Measurements from ENCODE around the gene MRPL20. TPM values are rescaled to one million over a fixed set of nuclear protein-coding genes. Genes with fewer than 3 reads are reported as not detected.
A peak's percentile ranks its signal among the peaks of the same experiment; 100 is the strongest.

MRPL20 gene
- total and polyA plus RNA-seq, 8 donors, result 53.9 to 187 (median 111) TPM

DNA sequence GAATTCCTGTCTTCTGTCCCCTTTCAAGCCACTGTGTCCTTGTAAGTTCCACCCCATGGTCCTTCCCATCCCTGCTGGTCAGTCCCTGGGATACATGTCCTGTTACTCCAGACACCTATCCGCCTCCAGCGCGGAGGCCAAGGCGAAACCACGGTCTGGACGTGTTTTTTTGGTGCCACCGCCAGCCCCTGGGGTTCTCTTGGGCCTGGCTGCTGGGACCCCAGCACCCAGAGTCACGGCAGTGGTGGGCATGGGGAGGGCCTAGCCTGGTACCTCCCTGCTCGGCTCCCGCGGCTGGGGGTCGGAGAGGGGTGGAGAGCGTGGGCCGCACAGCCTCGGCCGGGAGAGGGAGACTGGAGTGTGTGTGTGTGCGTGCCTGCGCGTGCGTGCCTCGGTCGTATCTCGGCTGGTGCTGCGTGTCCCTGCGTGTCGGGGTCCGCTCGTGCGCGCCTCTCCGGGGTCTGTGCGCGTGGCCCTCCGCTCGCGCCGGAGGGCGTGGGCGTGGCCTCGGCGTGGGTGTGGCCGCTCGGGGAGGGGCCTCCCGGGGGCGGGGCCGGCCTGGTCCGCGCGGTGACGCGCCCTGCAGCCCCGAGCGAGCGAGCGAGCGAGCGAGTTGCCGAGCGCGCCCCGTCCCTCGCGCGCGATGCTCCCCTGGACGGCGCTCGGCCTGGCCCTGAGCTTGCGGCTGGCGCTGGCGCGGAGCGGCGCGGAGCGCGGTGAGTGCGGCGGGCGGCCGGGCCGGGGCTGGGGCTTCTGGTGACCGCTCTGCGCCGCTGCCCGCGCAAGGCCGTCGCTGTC lies 28.2 kb upstream of the MRPL20 start, which contains the start of gene VWA1:
Gene VWA1 (plus strand): TSS at position 585 of the 798 bp plus-strand sequence. CDS start 59 bp downstream, at position 644.
- intact Hi-C loops (cut with DNase I; ENCODE audit: low total_unique reads), result no loop called here
- peaks cover 83 to 91% (median 87%) of the 10 kb centered on the region in 4 donors for H3K4me1 ChIP-seq
- 8 to 65% (median 12%) methylated on average over 6 to 89 of the region's 89 CpGs for WGBS, 5 donors
- H3K36me3 ChIP-seq, result peaks cover 0 to 11% (median 6%) of the 10 kb centered on the region in 4 donors
- H3K4me3 ChIP-seq, result peak within 1 kb of the TSS; percentile 54 to 64 (median 58)
- no peaks in the 10 kb centered on the region for H3K9me3 ChIP-seq
- H3K27me3 ChIP-seq, result peaks cover 0 to 33% (median 7%) of the 10 kb centered on the region in 3 donors
- TF ChIP-seq EP300 (IDR thresholded peaks at IDR 0.05) (no peak), POLR2AphosphoS5 (IDR thresholded peaks at IDR 0.05) (peak in 2 of 3 donors; percentile 58 to 71)
- H3K27ac ChIP-seq, result peak within 1 kb of the TSS; percentile 90 to 96 (median 92)
- DNase-seq, result peak; percentile 80 to 92

DNA sequence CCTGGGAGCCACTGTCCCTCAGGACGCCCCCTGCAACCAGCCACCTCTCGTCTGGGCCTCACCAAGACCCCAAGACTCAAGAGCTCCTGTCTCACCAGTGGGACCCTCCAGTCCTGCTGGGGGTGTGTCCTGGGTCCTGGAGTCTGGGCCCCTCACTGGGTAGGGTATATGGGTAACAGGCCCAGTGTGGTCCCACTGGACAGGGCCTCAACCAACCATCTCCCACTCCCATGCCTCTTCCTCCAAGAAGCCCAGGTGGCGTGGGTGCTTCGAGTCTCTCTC lies 27.7 kb upstream of the MRPL20 start:
- WGBS, 5 donors, result 50 to 80% (median 53%) methylated on average over 2 to 4 of the region's 4 CpGs
- H3K27me3 ChIP-seq, result peaks cover 0 to 33% (median 7%) of the 10 kb centered on the region in 3 donors
- H3K27ac ChIP-seq, result peak overlapping the region; percentile 90 to 96 (median 92)
- TF ChIP-seq POLR2AphosphoS5 (IDR thresholded peaks at IDR 0.05) (no peak), POLR2A (IDR thresholded peaks at IDR 0.05) (no peak), EP300 (IDR thresholded peaks at IDR 0.05) (no peak)
- TF ChIP-seq, protein P1, sequence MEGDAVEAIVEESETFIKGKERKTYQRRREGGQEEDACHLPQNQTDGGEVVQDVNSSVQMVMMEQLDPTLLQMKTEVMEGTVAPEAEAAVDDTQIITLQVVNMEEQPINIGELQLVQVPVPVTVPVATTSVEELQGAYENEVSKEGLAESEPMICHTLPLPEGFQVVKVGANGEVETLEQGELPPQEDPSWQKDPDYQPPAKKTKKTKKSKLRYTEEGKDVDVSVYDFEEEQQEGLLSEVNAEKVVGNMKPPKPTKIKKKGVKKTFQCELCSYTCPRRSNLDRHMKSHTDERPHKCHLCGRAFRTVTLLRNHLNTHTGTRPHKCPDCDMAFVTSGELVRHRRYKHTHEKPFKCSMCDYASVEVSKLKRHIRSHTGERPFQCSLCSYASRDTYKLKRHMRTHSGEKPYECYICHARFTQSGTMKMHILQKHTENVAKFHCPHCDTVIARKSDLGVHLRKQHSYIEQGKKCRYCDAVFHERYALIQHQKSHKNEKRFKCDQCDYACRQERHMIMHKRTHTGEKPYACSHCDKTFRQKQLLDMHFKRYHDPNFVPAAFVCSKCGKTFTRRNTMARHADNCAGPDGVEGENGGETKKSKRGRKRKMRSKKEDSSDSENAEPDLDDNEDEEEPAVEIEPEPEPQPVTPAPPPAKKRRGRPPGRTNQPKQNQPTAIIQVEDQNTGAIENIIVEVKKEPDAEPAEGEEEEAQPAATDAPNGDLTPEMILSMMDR (IDR thresholded peaks at IDR 0.05), result no peak
- no peaks in the 10 kb centered on the region for H3K9me3 ChIP-seq
- peak overlapping the region; percentile 54 to 64 (median 58) for H3K4me3 ChIP-seq
- peaks cover 0 to 9% (median 5%) of the 10 kb centered on the region in 4 donors for H3K36me3 ChIP-seq
- intact Hi-C loops (cut with DNase I; ENCODE audit: low total_unique reads), result no loop called here
- DNase-seq, result no peak
- H3K4me1 ChIP-seq, result peaks cover 88 to 92% (median 90%) of the 10 kb centered on the region in 4 donors

DNA sequence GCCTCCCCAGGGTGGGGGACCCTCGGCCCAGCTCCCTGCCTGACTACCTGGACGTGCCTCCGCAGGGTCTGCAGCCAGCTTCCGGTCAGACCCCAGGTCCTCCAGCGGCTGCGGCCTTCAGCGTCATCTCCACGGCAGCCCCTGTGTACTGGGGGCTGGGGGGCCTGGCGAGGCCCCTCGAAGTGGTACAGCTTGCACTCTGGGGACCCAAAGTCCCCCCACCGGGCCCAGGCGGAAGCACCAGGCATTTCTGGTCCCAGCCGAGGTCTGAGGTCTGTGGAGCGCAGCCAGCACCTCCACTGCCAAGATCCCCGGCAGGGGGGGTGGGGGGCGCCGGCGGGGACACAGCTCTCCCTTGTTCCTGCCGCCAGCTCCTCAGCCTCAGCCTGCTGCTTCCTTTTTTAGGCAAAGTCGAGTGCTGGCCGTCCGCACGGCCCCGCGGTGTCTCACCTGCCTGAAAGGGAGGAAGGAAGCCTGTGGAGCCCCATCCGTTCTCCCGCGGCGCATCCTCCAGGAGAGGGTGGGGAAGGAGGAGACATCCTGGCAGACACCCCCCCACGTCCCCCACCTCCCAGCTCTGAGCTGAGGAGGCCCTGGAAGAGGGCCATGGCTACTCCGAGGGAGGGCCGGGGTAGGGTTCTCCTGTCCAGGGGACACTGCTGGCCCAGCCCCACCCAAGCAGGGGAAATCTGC lies 27.2 kb upstream of the MRPL20 start:
- H3K27me3 ChIP-seq, result peaks cover 0 to 33% (median 7%) of the 10 kb centered on the region in 3 donors
- H3K27ac ChIP-seq, result peak overlapping the region; percentile 90 to 96 (median 92)
- DNase-seq, result peak; percentile 80 to 83
- H3K4me1 ChIP-seq, result peaks cover 93 to 97% (median 95%) of the 10 kb centered on the region in 4 donors
- H3K4me3 ChIP-seq, result peak overlapping the region; percentile 54 to 64 (median 58)
- TF ChIP-seq POLR2AphosphoS5 (IDR thresholded peaks at IDR 0.05) (peak in 1 of 3 donors; percentile 29), POLR2A (IDR thresholded peaks at IDR 0.05) (no peak)
- peaks cover 0 to 7% (median 3%) of the 10 kb centered on the region in 4 donors for H3K36me3 ChIP-seq
- H3K9me3 ChIP-seq, result no peaks in the 10 kb centered on the region
- intact Hi-C loops (cut with DNase I; ENCODE audit: low total_unique reads), result no loop called here
- WGBS, 5 donors, result 7 to 15% (median 12%) methylated on average over 22 to 32 of the region's 32 CpGs

DNA sequence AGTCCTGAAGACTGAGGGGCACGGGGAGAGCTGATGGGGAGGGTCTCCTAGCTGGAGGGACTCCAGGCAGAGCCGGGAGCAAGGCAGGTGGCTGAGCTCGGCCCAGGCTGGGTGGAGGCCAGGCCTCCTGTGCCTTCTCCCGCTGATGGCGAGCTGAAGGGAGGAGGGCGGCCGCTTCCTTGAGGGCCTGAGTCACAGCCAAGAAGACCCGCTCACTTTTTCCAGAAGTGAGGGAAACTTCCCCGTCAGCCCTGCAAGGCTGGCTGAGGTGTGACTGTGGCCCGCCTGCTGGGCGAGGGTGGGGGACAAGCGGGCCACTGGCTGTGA lies 26.7 kb upstream of the MRPL20 start:
- intact Hi-C loops (cut with DNase I; ENCODE audit: low total_unique reads), result no loop called here
- Histone ChIP-seq H3K27ac (peak overlapping the region; percentile 90 to 96 (median 92)), H3K9me3 (no peaks in the 10 kb centered on the region), H3K4me1 (peaks cover 93 to 97% (median 95%) of the 10 kb centered on the region in 4 donors), H3K36me3 (peaks cover 0 to 2% (median under 1%) of the 10 kb centered on the region in 4 donors), H3K27me3 (peaks cover 0 to 33% (median 7%) of the 10 kb centered on the region in 3 donors), H3K4me3 (peak overlapping the region; percentile 54 to 64 (median 58))
- TF ChIP-seq EP300 (IDR thresholded peaks at IDR 0.05), result no peak
- TF ChIP-seq POLR2AphosphoS5 (IDR thresholded peaks at IDR 0.05), result peak in 1 of 3 donors; percentile 41
- peak; percentile 68 to 83 for DNase-seq
- 4 to 34% (median 16%) methylated on average over 5 to 12 of the region's 12 CpGs for whole genome bisulfite sequencing, 5 donors

DNA sequence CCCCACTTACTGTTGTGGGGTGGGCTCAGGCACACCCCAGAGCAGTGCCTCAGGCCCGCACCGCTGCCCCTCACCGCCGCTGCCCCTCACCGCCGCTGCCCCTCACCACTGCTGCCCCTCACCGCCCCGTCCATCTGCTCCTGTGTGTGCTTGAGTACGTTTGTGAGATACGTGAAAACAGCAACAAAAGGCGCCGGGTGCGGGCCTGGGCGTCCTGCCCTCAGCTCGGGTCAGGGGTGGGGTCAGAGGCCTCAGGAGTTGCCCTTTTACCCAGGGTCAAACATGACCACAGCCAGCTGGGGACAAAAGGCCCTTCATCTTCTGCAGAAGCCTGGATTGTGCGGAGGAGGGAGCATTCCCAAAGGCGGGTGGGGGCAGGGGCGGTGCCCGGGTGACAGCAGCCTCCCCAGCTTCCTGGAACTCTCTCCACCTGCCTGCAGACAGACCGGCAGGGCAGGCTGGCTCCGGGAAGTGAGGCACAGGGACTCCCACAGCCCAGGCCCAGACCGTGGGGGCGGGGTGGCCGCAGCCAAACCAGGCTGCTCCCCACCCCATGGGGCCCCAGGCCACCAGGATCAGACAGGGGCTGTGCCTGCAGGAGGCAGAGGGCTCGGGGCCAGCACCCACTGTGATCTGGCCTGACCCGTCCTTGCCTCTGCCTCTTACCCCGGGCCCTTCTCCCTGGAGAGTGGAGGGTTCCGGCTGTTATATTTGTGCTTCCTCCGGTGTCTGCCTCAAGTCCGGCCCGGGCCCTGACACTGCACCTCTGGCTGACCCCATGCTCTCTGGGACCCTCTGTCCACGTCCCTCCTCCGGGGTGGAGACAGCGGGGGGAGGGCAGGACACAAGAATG lies 26.1 kb upstream of the MRPL20 start:
- intact Hi-C loops (cut with DNase I; ENCODE audit: low total_unique reads), result no loop called here
- Histone ChIP-seq H3K27ac (peak overlapping the region; percentile 90 to 96 (median 92)), H3K36me3 (no peaks in the 10 kb centered on the region), H3K4me1 (peaks cover 88 to 91% (median 90%) of the 10 kb centered on the region in 4 donors), H3K4me3 (peak overlapping the region in 3 of 4 donors; percentile 56 to 64 (median 61)), H3K27me3 (peaks cover 0 to 35% (median 7%) of the 10 kb centered on the region in 3 donors), H3K9me3 (no peaks in the 10 kb centered on the region)
- peak; percentile 93 to 95 for DNase-seq
- TF ChIP-seq POLR2A (IDR thresholded peaks at IDR 0.05), result peak in 1 of 4 donors; percentile 17
- peak; percentile 56 for TF ChIP-seq EP300 (IDR thresholded peaks at IDR 0.05)
- TF ChIP-seq POLR2AphosphoS5 (IDR thresholded peaks at IDR 0.05), result peak; percentile 48 to 94 (median 92)
- TF ChIP-seq, protein P1 (IDR thresholded peaks at IDR 0.05), result no peak
- 10 to 35% (median 28%) methylated on average over 15 to 34 of the region's 34 CpGs for WGBS, 5 donors
